Stomach (tissue), 4 donors: ENCODE results near the gene MCTP1.

Experiments
- CTCF ChIP-seq, 7 experiments: fragments of 450-650 bp in 4 of 7; fragments of 200-600 bp in 3 of 7; sonication (generic) in 3 of 7; IDR thresholded peaks; one replicate each; pipeline ENCODE4 v1.5.1; 2016 to 2019; ENCODE audit warnings: antibody characterized with exemption in 7 of 7, control low read depth in 2 of 7, mild to moderate bottlenecking in 1 of 7
- EP300 ChIP-seq: sonication (generic); formaldehyde crosslinking; IDR thresholded peaks from one replicate; pipeline ENCODE4 v1.6.1; 2017; ENCODE audit warnings: antibody characterized with exemption
- POLR2AphosphoS5 ChIP-seq, 3 donors: sonication (generic); formaldehyde crosslinking; IDR thresholded peaks; one replicate each; pipeline ENCODE4 v1.6.1; 2016; ENCODE audit warnings: antibody characterized with exemption in 3 of 3

- TF ChIP-seq POLR2AphosphoS5 (IDR thresholded peaks at IDR 0.05) (no peak), CTCF (IDR thresholded peaks at IDR 0.05) (no peak), EP300 (no peak)
Measured at GRCh38 chr5:95155888-95156287, 129.0 kb downstream of the MCTP1 start.
